Gastroesophageal sphincter (tissue), 4 donors: Measurements from ENCODE around the gene FAM13A. TPM values are rescaled to one million over a fixed set of nuclear protein-coding genes. Genes with fewer than 3 reads are reported as not detected.

ENCODE experiments used
- ATAC-seq: fragments of 150-250 bp; one replicate; pipeline ENCODE4 v1.9.1; 2016; ENCODE audit warnings: mild to moderate bottlenecking, moderate library complexity
- H3K27ac ChIP-seq, 4 donors: fragments of 200-600 bp; sonication (generic) in 3 of 4; 1 replicate in 3 of 4; 2 replicates in 1 of 4; pipeline ENCODE4 v1.5.1; 2016 to 2019
- H3K27me3 ChIP-seq: fragments of 200-600 bp; sonication (generic); one replicate; pipeline ENCODE4 v1.5.1; 2019
- H3K36me3 ChIP-seq, 2 donors: fragments of 200-600 bp; sonication (generic); one replicate each; pipeline ENCODE4 v1.5.1; 2019; ENCODE audit warnings: control low read depth in 1 of 2
- H3K4me1 ChIP-seq, 3 donors: fragments of 200-600 bp; sonication (generic); 1 replicate in 2 of 3; 2 replicates in 1 of 3; pipeline ENCODE4 v1.5.1; 2016 to 2019; ENCODE audit warnings: control low read depth in 2 of 3
- H3K4me3 ChIP-seq, 2 donors: fragments of 200-600 bp; sonication (generic); one replicate each; pipeline ENCODE4 v1.5.1; 2019; ENCODE audit warnings: mild to moderate bottlenecking in 1 of 2, moderate library complexity in 1 of 2
- H3K9me3 ChIP-seq, 3 donors: fragments of 200-600 bp; sonication (generic); one replicate each; pipeline ENCODE4 v1.5.1; 2017 to 2019; ENCODE audit warnings: control low read depth in 2 of 3
- CTCF ChIP-seq, 4 experiments: fragments of 200-600 bp in 2 of 4; fragments of 450-650 bp in 2 of 4; sonication (generic) in 1 of 4; IDR thresholded peaks; one replicate each; pipeline ENCODE4 v1.5.1; 2017 to 2019; ENCODE audit warnings: antibody characterized with exemption in 4 of 4, mild to moderate bottlenecking in 2 of 4, moderate library complexity in 2 of 4
- EP300 ChIP-seq: sonication (generic); formaldehyde crosslinking; IDR thresholded peaks from one replicate; pipeline ENCODE4 v1.6.1; 2017; ENCODE audit warnings: antibody characterized with exemption, mild to moderate bottlenecking
- POLR2A ChIP-seq, 2 donors: fragments of 450-650 bp; IDR thresholded peaks; one replicate each; pipeline ENCODE4 v1.6.1; 2017; ENCODE audit warnings: antibody characterized with exemption in 2 of 2, mild to moderate bottlenecking in 2 of 2, moderate library complexity in 1 of 2
- POLR2AphosphoS5 ChIP-seq: sonication (generic); formaldehyde crosslinking; IDR thresholded peaks from one replicate; pipeline ENCODE4 v1.6.1; 2017; ENCODE audit warnings: antibody characterized with exemption
- WGBS, 2 donors: methylation state at CpG; one replicate each; pipeline ENCODE4 v1.1.5; 2018; ENCODE audit warnings: low coverage in 1 of 2; 5-methylcytosine and 5-hydroxymethylcytosine counted together
- total RNA-seq, 4 donors: library from RNA; depleted of rRNA; stranded (reverse); fragments of >200 nt; gene quantifications; one replicate each; pipeline ENCODE4 v1.1.0, GENCODE V29; 2016

FAM13A gene
- total RNA-seq, 4 donors from 2014 or later, result 22.8 to 46.9 (median 35.2) TPM

GRCh38 chr4:88697588-88698329 is 359.2 kb downstream of the FAM13A start, which contains the start of gene NAP1L5:
TSS of gene NAP1L5 (minus strand) at chr4:88697829. CDS start at chr4:88697754, 75 bp downstream.
- Histone ChIP-seq H3K4me3 (peak within 1 kb of the TSS; percentile 61 to 64), H3K9me3 (no peaks in the 10 kb centered on the region), H3K4me1 (peaks cover 0 to 20% (median 0%) of the 10 kb centered on the region in 3 donors), H3K27ac (peak within 1 kb of the TSS; percentile 48 to 88 (median 80)), H3K36me3 (peaks cover 0 to 16% of the 10 kb centered on the region in 2 donors), H3K27me3 (no peaks in the 10 kb centered on the region)
- TF ChIP-seq CTCF (IDR thresholded peaks at IDR 0.05) (no peak), POLR2AphosphoS5 (peak; percentile 68), POLR2A (IDR thresholded peaks at IDR 0.05) (peak in 1 of 2 donors; percentile 26)
- ATAC-seq, result peak; percentile 90
- 68 to 80% methylated on average over 8 to 10 of the region's 40 CpGs for WGBS, 2 donors

- H3K27me3 ChIP-seq, result no peaks in the 10 kb centered on the region
- peak overlapping the region; percentile 61 to 64 for H3K4me3 ChIP-seq
- TF ChIP-seq EP300 (no peak), POLR2A (IDR thresholded peaks at IDR 0.05) (no peak), POLR2AphosphoS5 (no peak), CTCF (IDR thresholded peaks at IDR 0.05) (no peak)
- ATAC-seq, result peak; percentile 55
- H3K36me3 ChIP-seq, result peaks cover 0 to 17% of the 10 kb centered on the region in 2 donors
- peaks cover 0 to 20% (median 0%) of the 10 kb centered on the region in 3 donors for H3K4me1 ChIP-seq
- no peaks in the 10 kb centered on the region for H3K9me3 ChIP-seq
- WGBS, 2 donors, result 49 to 53% methylated on average over 18 of the region's 18 CpGs
- H3K27ac ChIP-seq, result peak overlapping the region; percentile 48 to 88 (median 80)
Measured at GRCh38 chr4:88697141-88697540, 359.8 kb downstream of the FAM13A start.

- Histone ChIP-seq H3K4me3 (peak overlapping the region; percentile 61 to 64), H3K4me1 (peaks cover 0 to 20% (median 0%) of the 10 kb centered on the region in 3 donors), H3K36me3 (peaks cover 0 to 21% of the 10 kb centered on the region in 2 donors), H3K27me3 (no peaks in the 10 kb centered on the region), H3K9me3 (no peaks in the 10 kb centered on the region), H3K27ac (peak overlapping the region in 2 of 4 donors; percentile 81 to 88)
- no peak for TF ChIP-seq POLR2AphosphoS5
- TF ChIP-seq EP300, result no peak
- TF ChIP-seq POLR2A (IDR thresholded peaks at IDR 0.05), result no peak
- no peak for TF ChIP-seq CTCF (IDR thresholded peaks at IDR 0.05)
- WGBS, 2 donors, result 45 to 51% methylated on average over 7 of the region's 7 CpGs
- peak; percentile 35 for ATAC-seq
Measured at GRCh38 chr4:88696630-88697029, 360.4 kb downstream of the FAM13A start.

GRCh38 chr4:88693792-88694191 is 363.2 kb downstream of the FAM13A start:
- Histone ChIP-seq H3K27me3 (no peaks in the 10 kb centered on the region), H3K4me1 (peaks cover 0 to 20% (median 0%) of the 10 kb centered on the region in 3 donors), H3K4me3 (no peak overlapping the region), H3K27ac (no peak overlapping the region), H3K9me3 (no peaks in the 10 kb centered on the region), H3K36me3 (peaks cover 0 to 49% of the 10 kb centered on the region in 2 donors)
- 57 to 59% methylated on average over 3 of the region's 3 CpGs for WGBS, 2 donors
- TF ChIP-seq EP300 (no peak), POLR2AphosphoS5 (no peak), POLR2A (IDR thresholded peaks at IDR 0.05) (no peak), CTCF (IDR thresholded peaks at IDR 0.05) (no peak)
- no peak for ATAC-seq
